GM12878 (cell line): ENCODE data around the gene PFKM.
"Not testable (repeated sequence)": the region's sequence is repeated elsewhere in the genome, so short reads cannot be mapped to it uniquely, and the experiment has no call there.

Experiments used
- EZH2 ChIP-seq: IDR thresholded peaks from 2 replicates; pipeline ENCODE4 v1.6.1; 2012; ENCODE audit warnings: low read depth, mild to moderate bottlenecking, control low read depth, inconsistent platforms, low read length, borderline replicate concordance; ENCODE audit not compliant: control insufficient read depth
- IKZF2 ChIP-seq, 2 experiments: fragments of 450-650 bp; IDR thresholded peaks; 2 replicates each; pipeline ENCODE4 v1.6.1; 2017; ENCODE audit warnings: mild to moderate bottlenecking in 2 of 2, moderate library complexity in 2 of 2
- NR2C2 ChIP-seq: IDR thresholded peaks from 2 replicates; pipeline ENCODE4 v1.6.1; 2011; ENCODE audit warnings: borderline replicate concordance, low read depth; ENCODE audit not compliant: control insufficient read depth, insufficient read length
- POLR2A ChIP-seq: IDR thresholded peaks from 2 replicates; pipeline ENCODE4 v1.6.1; 2011; ENCODE audit warnings: low read depth, mild to moderate bottlenecking, low read length
- POLR2AphosphoS5 ChIP-seq: IDR thresholded peaks from 2 replicates; pipeline ENCODE4 v1.6.1; 2011; ENCODE audit warnings: mild to moderate bottlenecking, low read length, inconsistent platforms
- TF ChIP-seq, protein P1 (sequence below), 3 experiments: IDR thresholded peaks in 2 of 3; conservative IDR thresholded peaks in 1 of 3; 2 replicates each; pipeline ENCODE4 v1.5.1; 2011; ENCODE audit warnings: low read depth in 3 of 3, low read length in 3 of 3, mild to moderate bottlenecking in 3 of 3, control low read depth in 2 of 3, moderate library complexity in 2 of 3, inconsistent platforms in 1 of 3, mixed read lengths in 1 of 3; ENCODE audit not compliant: control insufficient read depth in 2 of 3, insufficient read depth in 1 of 3; ENCODE audit errors: extremely low read depth in 1 of 3

DNA sequence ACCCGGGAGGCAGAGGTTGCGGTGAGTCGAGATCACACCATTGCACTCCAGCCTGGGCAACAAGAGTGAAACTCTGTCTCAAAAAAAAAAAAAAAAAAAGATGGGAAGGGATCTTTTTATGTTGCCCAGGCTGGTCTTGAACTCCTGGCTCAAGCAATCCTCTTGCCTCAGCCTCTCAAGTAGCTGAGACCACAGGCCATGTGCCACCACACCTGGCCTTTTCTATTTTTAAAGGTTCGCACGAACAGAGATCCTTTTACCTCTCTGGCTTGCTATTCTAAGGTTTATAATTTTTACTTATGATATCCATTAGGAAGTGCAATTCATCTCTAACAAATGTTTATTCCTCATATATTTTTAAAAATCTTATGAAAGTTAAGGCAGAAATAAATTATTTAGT lies 6.4 kb downstream of the PFKM start:
- not testable (repeated sequence) for TF ChIP-seq IKZF2 (IDR thresholded peaks at IDR 0.05); POLR2A; NR2C2; POLR2AphosphoS5; EZH2
- TF ChIP-seq, protein P1, sequence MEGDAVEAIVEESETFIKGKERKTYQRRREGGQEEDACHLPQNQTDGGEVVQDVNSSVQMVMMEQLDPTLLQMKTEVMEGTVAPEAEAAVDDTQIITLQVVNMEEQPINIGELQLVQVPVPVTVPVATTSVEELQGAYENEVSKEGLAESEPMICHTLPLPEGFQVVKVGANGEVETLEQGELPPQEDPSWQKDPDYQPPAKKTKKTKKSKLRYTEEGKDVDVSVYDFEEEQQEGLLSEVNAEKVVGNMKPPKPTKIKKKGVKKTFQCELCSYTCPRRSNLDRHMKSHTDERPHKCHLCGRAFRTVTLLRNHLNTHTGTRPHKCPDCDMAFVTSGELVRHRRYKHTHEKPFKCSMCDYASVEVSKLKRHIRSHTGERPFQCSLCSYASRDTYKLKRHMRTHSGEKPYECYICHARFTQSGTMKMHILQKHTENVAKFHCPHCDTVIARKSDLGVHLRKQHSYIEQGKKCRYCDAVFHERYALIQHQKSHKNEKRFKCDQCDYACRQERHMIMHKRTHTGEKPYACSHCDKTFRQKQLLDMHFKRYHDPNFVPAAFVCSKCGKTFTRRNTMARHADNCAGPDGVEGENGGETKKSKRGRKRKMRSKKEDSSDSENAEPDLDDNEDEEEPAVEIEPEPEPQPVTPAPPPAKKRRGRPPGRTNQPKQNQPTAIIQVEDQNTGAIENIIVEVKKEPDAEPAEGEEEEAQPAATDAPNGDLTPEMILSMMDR (IDR thresholded peaks at IDR 0.05 in 2 of 3, conservative IDR thresholded peaks at IDR 0.05 in 1 of 3; ENCODE audit: control insufficient read depth in 2 of 3, extremely low read depth in 1 of 3, insufficient read depth in 1 of 3, low read depth in 3 of 3, low read length in 3 of 3), result not testable (repeated sequence)
